HEK293 (cell line): Measurements from ENCODE around the gene ROBO1.

Source experiments
- AEBP2 ChIP-seq: fragments of 450-650 bp; formaldehyde crosslinking; IDR thresholded peaks from 2 replicates; pipeline ENCODE4 v1.5.1; 2016; ENCODE audit warnings: missing biosample characterization, missing genetic modification characterization, borderline replicate concordance
- CTCF ChIP-seq: fragments of 450-650 bp; formaldehyde crosslinking; IDR thresholded peaks from 2 replicates; pipeline ENCODE4 v1.5.1; 2016; ENCODE audit warnings: missing biosample characterization, missing genetic modification characterization
- ZFHX2 ChIP-seq: fragments of 450-650 bp; formaldehyde crosslinking; conservative IDR thresholded peaks from 2 replicates; pipeline ENCODE4 v1.5.1; 2016; ENCODE audit warnings: missing biosample characterization, missing genetic modification characterization
- ZNF112 ChIP-seq: fragments of 450-650 bp; formaldehyde crosslinking; IDR thresholded peaks from 2 replicates; pipeline ENCODE4 v1.5.0; 2017; ENCODE audit warnings: missing biosample characterization, missing genetic modification characterization
- ZNF114 ChIP-seq: fragments of 450-650 bp; formaldehyde crosslinking; IDR thresholded peaks from 2 replicates; pipeline ENCODE4 v1.5.0; 2017; ENCODE audit warnings: missing biosample characterization, missing genetic modification characterization
- ZNF121 ChIP-seq: fragments of 450-650 bp; formaldehyde crosslinking; IDR thresholded peaks from 2 replicates; pipeline ENCODE4 v1.5.1; 2016; ENCODE audit warnings: missing biosample characterization, missing genetic modification characterization
- ZNF549 ChIP-seq: fragments of 450-650 bp; IDR thresholded peaks from 2 replicates; pipeline ENCODE4 v1.5.1; 2018; ENCODE audit warnings: missing biosample characterization, missing genetic modification characterization, mild to moderate bottlenecking, inconsistent platforms, moderate library complexity

GRCh38 chr3:79038636-79039035 is 729.2 kb downstream of the ROBO1 start:
- TF ChIP-seq ZFHX2 (tag by site-specific recombination), result no peak
- TF ChIP-seq ZNF114 (tag by site-specific recombination), result no peak
- TF ChIP-seq ZNF112, result no peak
- no peak for TF ChIP-seq CTCF (tag by site-specific recombination)
- no peak for TF ChIP-seq AEBP2 (tag by site-specific recombination)
- no peak for TF ChIP-seq ZNF549
- TF ChIP-seq ZNF121 (tag by site-specific recombination), result no peak
